ENCODE results near the gene REX1BD.
A peak's percentile ranks its signal among the peaks of the same experiment; 100 is the strongest.
"Not testable (repeated sequence)": the region's sequence is repeated elsewhere in the genome, so short reads cannot be mapped to it uniquely, and the experiment has no call there.

Gene REX1BD

DNA sequence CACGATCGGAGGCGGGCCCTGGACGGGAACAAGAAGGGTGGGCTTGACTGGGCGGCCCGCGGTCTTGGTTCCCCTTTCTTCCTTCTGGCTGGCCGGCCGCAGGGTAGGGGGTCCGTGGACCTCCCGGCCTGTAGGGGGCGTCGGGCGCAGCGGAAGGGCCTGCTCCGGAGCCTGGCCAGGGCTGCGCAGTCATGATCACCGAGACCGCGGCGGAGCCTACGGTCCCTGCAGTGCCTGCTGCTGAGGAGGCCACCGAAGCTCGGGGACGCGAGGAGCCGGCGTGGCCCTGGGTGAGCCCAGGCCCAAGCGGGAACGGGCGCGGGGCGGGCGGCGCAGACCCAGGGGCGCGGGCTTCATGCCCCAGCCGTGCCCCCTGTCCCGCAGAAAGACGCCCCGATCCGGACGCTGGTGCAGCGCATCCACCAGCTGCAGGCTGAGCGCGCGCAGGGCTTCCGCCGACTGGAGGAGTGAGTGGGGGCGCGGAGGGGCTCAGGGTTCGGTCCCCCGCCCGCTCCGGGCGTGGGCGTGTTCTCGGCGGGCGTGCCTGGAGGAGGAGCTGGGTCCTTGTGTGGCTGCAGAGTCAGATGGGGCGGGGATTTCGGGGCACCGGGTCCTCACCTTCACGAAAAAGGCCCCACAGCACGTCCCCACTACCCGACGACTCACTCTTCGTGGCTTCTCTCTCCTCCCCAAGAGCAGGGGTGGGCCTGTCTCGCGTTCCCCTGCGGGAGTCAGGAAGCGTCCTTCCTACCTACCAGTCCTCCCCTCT is at the start of gene REX1BD:
TSS of gene REX1BD (plus strand) at position 188 of the 769 bp plus-strand sequence. CDS start at position 192, 4 bp downstream.
- peak; percentile 88 to 91 for DNase-seq

DNA sequence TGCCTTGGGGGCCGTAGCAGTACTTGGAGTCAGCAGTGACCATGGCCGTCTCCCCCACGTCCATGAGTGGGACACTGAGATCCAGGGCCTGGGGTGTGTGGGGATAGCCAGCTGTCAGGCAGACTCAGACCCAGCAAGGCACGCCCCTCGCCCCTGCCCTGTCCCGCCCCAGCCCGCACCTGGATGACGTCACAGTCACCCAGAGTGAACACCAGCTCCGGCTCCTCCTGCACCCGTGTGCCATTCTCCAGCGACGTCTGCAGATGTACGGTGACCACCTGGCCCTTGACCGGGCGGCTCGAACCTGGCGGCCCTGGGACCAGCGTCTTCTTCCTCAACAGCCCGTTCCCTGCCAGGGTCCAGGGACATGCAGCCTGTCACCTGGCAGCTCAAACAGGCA is 49.2 kb upstream of the REX1BD start:
- no peak for DNase-seq

DNA sequence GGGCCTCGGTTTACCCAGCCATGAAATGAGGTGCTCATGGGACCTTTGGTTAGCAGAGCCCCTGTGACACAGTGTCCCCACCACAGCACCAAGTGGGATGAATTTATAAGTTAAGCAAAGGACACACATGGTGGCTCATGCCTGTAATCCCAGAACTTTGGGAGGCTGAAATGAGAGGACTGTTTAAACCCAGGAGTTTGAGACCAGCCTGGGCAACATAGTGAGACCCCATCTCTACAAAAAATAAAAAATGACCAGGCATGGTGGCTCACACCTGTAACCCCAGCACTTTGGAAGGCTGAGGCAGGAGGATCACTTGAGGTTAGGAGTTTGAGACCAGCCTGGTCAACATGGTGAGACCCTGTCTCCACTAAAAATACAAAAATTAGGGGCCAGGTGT is 48.4 kb upstream of the REX1BD start:
- DNase-seq, result not testable (repeated sequence)

DNA sequence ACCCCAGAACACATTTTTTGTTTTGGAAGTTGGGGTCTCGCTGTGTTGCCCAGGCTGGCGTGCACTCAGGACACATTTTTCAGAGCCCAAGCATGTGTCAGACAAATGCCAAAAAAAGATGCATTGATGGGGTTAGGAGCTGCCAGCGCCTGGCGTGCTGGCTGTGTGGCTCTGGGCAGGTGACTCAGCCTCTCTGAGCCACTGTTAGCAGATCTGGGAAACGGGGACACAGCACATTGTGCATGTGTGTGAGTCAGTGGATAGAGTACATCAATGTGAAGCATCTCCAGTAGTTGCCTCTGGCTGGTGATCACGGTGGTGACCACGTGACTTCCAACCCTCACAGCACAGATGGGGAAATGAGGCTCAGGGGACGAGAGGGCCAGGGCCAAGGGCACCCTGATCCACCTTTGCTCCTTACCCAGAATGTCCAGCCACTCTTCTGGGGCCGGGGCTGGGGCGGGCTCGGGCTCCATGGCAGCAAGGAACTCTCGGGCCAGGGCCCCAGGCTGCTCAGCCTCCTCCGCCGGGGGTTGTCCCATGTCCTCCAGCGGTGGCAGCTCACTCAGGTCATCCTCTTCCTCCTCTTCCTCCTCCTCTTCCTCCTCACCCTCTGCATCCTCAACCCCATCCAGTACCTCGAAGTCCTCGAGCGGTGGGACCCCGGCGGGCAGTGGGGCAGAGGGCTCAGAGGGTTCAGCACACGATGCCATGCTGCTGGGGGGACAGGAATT is 47.2 kb upstream of the REX1BD start:
- DNase-seq, result peak; percentile 35 to 46

DNA sequence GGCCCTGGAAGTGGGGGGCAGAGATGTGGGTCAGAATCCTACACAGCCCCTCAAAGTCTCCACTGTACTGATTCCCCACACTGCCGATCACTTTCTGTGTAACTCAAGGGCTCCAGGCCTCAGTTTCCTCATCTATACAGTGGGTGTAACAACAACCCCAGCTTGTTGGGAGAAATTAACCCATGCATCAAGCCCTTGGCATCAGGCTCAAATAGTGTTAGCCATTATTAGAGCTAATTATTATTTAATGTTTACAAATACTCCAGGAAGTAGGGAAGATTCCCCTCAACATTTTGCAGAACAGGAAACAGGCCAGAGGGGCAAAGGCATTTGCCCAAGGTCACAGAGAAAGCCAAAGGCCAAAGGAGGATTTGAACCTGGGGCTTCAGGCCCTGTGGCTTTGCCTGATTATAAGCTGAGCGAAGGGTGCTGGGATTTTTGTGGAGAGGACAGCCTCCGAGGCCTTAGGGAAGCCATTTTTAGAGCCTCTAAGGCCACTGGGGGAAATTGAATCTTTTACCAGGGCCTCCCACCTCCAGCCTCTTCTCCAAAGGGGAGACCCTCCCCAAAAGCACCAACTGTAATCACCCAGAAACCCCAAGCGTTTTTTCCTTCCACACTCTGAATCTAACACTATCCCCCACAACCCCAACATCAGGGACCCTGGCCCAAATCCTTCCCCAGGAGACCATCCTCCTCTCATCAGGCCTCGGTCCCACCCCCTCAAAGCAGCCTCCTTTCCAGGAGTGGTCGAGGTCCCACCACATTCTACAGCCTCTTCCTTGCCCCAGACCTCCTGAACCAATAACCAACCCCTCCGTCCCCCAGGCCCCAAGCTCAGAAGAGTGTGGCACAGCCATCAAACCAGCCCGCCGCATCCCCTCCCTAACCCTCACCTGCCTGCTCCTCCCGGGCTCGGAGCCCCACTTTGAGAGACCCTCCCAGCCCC is 46.3 kb upstream of the REX1BD start:
- peak; percentile 37 to 39 for DNase-seq

DNA sequence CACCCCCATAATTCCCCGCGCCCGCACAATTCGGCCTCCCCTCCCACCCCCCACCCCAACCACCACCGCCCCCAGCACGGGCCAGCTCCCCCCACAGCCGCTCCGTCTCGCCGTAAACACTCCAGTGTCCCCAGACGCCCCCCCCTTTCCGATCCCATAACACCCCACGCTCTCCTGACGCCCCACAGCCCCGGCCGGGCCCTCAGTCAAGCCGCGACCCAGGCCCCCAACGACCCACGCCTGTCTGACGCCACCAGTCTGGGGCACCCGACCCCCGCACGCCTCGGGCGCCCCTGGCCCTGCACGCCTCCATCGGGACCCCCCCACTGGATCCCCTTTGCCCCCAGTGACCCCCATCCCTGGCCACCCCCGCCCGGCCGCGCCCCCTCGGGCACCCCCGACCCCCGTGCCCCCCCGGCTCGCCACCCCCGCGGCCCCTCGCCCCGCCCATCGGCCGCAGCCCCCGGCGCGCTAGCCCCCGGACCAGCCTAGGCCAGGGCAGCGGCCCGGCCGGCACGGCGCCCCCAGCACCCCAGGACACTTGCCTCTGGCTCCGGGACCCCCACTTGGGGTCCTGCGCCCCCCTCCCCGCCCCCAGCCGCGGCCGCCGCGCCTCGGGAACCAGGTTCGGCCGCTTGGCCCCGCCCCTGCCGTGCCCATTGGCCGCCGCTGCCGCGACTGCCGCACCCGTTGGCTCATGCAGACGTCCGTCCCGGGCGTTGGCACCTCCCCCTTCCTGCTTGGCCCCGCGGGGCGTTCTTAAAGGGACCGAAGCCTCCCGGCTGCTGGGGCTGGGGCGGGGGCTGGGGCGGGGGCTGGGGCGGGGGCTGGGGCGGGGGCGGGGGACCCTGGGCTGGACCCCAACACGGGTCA is 45.4 kb upstream of the REX1BD start, which contains the start of gene FKBP8:
TSS of gene FKBP8 (minus strand) at position 633 of the 873 bp plus-strand sequence. CDS start 1,603 bp downstream, outside the sequence.
- peak; percentile 96 to 97 for DNase-seq

DNA sequence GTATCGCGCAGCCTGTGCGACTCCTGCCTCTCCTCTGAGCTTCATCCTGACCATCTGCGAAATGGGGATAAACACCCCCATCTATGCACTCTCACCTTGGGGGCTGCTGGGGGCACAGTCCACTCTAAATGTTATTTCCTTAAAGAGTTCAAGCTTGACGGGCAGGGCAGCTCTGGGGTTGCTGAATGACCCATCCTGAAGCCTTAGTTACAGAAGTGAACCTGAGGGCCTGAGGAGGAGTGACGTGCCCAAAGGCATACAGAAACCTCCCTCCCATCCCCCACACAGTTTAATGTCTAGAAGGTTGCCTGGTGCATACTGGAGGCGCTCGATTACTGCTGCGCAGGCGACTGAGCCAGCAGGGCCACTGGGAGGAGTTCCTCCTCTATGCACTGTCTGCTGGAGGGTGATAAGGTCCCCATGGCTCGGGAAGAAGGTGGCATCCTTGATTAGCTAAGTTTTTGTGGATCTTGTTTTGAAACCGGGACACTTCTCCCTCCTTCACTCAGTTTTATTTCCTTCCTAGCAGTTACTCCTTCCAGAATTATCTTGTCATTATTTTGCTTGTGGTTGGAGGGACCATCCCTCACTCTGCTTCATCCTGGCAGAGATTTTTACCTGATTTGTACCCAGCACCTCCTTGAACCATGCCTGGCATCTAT is 44.7 kb upstream of the REX1BD start:
- peak; percentile 81 to 82 for DNase-seq

DNA sequence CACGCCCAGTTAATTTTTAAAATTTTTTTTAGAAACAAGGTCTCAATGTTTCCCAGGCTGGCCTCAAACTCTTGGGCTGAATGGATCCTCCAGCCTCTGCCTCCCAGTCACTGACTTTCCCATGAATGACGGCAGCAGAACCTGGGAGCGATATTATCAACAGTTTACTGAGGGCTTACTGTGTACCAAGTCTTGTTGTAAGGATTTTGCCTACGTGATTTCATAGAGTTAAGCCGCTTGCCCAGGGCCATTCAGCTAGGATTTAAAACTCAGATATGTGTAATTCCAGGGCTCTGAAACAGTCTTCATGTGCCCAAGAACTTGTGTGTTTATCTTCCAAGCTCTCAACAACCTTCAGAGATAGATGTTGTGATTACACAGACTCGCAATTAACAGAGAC is 37.0 kb upstream of the REX1BD start:
- DNase-seq, result no peak

DNA sequence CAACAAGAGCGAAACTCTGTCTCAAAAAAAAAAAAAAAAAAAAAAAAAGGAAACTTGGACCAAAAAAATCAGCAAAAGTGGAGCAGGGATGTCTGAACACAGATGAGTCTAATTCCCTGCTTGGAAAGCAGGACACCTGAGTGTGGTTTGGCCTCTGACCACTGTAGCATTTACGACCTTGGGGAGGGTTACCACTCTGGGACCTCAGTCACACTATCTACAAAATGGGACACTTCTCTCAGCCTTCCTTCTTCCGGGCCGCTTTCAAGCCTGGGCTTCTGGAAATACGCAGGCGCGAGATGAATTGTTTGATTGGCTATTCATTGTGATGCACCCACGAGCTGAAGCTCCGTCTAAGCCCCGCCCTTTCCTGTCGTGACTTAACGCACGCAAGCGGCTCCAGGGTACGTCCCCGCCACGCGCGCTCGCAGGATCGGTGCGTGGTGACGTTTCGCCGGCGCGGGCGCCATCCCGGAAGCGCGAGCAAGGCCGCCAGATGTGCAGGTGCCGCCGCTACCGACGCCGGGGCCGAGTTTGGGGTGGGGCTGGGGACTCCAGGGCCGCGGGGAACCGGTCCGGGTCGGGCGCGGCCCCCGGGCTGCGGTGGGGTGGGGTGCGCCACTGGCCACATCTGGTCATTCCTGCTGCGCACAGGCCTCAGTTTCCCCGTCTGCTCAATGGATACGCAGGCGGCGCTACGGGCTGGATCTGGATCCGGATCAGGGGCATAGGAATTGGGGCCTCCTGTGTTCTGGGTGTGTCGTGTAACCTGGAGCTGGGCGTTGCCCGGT is 31.0 kb upstream of the REX1BD start, which contains the start of gene KXD1:
TSS of gene KXD1 (plus strand) at position 460 of the 791 bp plus-strand sequence. CDS start 4,187 bp downstream, outside the sequence.
- peak; percentile 97 to 98 for DNase-seq

DNA sequence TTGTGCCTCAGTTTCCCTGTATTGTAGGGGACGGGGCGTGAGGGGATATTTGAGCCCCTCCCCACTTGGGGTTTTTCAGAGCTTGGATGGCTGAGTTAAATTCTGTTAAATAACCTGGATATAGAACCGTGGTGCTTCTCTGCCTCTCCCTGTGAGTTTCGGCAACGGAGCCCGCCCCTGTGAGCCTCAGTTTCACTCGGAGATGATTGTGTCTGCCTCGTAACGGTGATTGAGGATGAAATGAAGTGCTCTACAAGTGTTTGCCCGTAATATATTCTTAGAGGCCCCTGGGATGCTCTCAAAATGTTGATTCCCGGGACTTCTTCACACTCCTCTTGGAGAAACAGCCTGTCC is 30.4 kb upstream of the REX1BD start:
- DNase-seq, result peak in 1 of 2 experiments; percentile 35

DNA sequence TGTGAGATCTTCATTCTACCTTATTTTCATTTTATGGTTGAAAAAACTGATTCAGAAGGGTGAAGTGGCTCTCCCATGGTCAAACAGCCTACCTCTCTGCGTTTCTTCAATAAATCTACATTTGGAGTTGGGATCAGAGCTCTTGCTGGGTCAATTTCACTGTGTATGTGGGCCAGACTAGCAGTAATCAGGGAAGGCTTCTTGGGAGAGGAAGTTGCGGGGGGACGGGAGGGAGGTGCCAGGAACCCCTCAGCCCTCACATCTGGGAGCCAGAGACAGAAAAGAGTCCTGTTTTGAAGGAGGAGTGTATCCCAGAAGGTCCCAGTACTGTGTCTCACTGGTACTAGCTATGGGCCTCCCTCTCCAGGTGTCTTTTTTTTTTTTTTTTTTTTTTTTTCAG is 30.0 kb upstream of the REX1BD start:
- no peak for DNase-seq

DNA sequence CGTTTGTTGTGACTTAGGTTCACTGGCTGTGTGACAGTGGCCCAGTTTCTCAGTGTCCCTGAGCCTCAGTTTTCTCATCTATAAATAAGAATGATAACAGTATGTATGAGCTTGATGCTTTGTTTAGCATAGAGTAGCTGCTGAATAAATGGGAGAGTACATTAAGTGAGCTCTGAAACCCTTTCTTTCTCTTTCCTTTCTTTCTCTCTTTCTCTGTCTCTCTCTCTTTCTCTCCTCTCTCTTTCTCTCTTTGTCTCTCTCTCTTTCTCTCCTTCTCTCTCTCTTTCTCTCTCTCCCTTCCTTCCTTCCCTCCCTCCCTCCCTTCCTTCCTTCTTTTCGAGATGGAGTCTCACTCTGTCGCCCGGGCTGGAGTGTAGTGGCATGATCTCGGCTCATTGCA is 28.9 kb upstream of the REX1BD start:
- DNase-seq, result no peak

DNA sequence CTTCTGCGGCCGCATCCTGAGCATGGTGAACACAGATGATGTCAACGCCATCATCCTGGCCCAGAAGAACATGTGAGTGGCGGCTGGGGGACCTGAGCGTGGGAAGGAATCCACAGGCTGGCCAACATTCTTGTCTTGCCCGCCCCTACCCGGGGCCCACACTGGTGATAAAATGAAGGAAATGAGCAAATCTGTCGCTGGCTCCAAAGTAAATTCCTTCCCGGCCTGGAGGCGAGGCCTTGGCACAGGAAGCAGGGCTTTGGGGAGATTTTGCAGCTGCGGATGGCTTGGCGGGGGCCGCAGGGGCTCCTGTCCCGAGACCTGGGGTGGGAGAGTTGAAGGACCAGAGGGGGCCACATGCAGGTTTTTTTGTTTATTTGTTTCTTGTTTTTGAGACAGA is 26.5 kb upstream of the REX1BD start:
- no peak for DNase-seq

DNA sequence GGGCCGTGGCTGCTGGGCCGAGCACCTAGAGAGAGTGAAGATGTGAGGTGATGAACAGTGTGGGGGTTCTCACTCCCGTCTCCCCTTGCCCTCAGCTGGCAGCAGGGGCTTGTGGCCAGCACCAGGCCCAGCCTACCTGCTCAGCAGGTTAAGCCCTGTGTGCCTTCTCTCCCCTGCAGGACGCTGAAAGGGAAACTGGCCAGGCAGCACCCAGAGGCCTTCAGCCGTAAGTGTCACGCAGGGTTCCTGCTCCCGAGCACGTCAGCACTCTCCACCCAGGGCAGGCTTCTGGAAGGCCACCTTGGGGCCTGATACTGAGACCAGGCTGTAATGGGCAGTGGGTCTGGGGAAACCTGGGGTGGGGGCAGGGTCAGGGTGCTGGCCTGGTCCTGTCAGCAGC is 21.6 kb upstream of the REX1BD start:
- DNase-seq, result no peak

DNA sequence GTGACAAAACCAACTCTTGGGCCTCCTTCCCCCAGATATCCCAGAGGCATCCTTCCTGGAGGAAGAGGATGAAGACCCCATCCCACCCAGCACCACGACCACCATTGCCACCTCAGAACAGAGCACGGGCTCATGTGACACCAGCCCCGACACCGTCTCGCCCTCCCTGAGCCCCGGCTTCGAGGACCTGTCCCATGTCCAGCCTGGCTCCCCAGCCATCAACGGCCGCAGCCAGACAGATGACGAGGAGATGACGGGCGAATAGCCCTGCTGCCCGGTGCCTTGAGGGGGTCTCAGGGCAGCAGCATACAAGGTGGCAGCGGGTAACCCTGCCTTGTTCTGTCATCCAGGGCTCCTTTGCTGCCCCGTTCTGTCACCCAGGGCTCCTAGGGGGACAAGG is 20.2 kb upstream of the REX1BD start:
- no peak for DNase-seq

DNA sequence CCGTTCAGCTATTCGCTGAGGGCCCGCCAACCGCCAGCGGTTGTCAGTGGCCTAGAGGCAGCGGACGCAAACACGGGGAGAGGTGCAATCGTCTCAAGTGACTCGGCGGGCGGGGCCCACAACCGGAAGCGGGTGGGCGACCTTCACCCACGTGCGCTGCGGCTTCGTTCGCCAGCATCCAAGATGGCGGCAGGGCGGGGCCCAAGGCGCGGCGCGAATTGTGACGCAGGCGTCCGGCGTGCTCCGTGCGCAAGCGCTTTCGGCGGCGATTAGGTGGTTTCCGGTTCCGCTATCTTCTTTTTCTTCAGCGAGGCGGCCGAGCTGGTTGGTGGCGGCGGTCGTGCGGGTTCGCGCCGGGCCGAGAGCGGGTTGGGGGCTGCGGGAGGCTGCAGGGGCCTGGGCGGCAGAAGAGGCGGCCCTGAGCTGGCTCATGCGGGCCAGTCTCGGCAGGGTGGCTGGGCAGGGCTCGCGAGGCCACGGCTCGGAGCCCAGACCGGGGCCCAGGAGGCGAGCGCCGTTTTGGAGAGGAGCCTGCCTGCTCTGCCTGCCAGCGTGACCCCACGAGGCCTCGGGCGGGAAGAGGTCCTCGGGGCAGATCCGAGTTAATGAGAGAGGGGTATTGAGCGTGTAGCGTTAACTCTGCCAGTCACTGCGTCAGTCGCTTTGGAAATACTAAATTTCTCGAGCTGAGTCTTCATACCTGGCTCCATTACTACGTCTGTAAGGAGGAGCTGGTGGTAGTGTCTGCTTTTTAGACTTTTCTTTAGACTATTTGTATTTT is 16.8 kb upstream of the REX1BD start, which contains the start of gene UBA52:
TSS of gene UBA52 (plus strand) at position 294 of the 781 bp plus-strand sequence. CDS start 1,444 bp downstream, outside the sequence.
- DNase-seq, result peak; percentile 99 to 100

DNA sequence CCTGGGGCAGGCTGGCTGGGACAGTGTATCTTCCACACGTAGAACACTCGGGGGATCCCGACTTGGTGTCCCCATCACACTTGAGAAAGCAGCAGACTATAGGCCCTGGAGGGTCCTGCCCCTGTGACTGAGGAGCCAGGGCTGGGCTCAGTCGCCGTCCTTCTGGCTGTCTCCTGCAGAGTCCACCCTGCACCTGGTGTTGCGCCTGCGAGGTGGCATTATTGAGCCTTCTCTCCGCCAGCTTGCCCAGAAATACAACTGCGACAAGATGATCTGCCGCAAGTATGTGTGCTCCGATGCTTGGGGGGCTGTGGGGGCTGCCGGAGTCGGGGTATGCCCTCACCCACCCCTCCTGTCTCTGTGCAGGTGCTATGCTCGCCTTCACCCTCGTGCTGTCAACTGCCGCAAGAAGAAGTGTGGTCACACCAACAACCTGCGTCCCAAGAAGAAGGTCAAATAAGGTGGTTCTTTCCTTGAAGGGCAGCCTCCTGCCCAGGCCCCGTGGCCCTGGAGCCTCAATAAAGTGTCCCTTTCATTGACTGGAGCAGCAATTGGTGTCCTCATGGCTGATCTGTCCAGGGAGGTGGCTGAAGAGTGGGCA is 13.8 kb upstream of the REX1BD start:
- no peak for DNase-seq

DNA sequence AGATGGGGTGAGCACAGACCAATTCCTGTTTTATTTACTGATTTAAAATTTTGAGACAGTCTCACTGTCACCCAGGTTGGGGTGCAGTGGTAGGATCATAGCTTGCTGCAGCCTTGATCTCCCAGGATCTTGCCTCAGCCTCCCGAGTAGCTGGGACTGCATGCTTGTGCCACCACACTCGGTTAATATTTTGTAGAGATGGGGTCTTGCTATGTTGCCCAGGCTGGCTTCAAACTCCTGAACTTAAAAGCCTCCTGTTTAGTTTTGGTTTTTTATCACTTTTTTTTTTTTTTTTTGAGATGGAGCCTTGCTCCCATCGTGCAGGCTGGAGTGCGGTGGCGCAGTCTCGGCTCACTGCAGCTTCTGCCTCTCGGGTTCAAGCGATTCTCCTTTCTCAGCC is 12.2 kb upstream of the REX1BD start:
- DNase-seq, result no peak

DNA sequence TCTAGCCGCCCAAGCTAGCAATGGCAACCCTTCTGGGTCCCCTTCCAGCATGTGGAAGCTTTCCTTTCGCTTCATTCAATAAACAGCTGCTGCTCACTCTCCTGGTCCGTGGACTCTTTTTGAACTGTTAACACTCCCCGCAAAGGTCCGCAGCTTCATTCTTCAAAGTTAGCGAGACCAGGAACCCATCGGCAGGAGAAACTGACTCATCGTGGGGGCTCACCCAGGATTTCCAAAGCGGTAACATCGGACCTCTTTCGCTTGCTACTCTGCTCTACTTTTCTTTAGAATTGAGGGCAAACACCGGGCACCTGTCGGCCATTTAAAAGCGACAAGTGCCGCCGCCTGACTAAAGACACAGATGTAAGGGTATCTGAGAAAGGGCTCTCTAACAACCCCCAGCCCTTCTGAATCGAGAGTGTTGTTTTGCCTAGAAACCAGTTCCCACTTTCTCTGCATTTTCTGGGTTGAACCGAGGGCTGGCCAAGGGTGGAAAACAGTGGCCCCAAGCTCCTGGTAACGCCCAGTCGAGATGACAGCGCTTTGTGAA is 11.2 kb upstream of the REX1BD start:
- DNase-seq, result no peak

All from activated T-cell treated with anti-CD3 and anti-CD28 coated beads, Interleukin-2, amount 50 U/mL, for 48 hours (primary cell).